Glomerular visceral epithelial cell (primary cell): Measurements from ENCODE around the gene TMC6.
"Not testable (repeated sequence)": the region's sequence is repeated elsewhere in the genome, so short reads cannot be mapped to it uniquely, and the experiment has no call there.

Experiments
- DNase-seq: peaks from one replicate; pipeline ENCODE4 v3.0.0-alpha.2; 2016; ENCODE audit errors: extremely low spot score

Gene TMC6

GRCh38 chr17:78124081-78124835 is 4.3 kb downstream of the TMC6 start:
- DNase-seq: no peak

DNA sequence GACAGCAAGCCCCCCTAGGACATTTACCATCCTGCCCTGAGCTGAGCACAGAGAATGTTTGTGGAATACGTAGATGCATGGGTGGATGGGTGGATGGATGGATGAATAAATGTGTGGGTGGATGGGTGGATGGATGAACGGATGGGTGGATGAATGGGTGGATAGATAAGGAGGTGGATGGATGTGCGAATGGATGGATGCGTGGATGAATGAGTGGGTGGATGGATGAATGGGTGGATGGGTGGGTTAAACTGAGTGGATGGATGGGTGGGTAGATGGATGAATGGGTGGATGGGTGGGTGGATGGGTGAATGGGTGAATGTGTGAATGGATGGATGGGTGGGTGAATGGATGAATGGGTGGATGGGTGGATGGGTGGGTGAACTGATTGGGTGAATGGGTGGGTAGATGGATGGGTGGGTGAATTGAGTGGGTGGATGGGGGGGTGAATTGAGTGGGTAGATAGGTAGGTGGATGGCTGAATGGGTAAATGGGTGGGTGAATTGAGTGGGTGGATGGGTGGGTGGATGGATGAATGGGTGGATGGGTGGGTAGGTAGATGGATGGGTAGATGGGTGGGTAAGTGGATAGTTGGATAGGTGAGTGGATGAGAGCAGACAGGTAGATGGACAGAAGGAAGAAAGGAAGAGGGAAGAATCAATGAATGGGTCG is 5.2 kb downstream of the TMC6 start:
- no peak for DNase-seq

DNA sequence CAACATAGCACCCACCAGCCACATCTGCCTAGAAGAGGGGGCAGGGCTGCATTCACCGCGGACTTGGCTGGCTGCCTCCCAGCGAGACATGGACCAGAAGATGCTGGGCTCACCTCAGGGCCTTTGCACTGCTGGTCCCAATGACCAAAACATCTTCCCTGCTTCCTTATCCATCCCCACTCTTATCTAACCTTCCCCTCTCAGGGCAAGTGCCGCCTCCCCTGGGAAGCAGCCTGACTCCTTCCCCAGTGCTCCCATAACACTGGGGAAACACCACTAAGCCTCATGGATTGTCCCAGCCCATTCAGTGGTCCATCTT is 5.7 kb downstream of the TMC6 start:
- no peak for DNase-seq

DNA sequence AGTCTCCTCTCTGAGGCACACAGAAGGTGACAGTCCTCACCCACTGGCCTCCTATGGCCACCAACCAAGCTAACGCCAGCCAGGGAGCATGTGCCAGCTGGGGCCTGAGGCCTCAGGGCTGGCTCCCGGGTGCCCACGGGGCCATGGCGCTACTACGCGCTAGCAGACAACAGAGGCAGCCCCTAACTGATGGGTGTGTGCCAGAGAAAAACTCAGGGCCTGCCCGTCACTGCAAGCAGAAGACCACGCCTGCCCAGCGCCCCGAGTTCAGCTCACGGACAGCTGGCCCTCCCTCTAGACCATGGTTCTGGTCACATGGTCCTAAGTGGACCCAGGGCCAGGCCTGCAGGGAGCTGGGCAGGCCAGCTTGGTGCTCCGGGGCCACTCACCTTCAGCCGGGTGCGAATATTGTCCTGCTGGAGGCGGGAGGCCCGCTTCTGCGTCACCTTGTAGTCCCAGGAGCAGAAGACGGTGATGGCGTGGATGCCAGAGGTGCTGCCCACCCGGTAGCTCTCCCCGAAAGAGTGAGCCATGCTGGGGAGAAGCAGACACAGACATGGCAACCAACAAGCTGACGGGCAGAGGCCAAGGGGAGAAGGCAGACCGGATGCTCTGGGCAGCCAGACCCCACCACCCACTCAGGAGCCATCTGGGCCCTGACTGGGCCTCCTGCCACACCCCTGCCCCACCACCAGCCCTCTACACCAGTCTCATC is 6.2 kb downstream of the TMC6 start:
- DNase-seq: no peak

DNA sequence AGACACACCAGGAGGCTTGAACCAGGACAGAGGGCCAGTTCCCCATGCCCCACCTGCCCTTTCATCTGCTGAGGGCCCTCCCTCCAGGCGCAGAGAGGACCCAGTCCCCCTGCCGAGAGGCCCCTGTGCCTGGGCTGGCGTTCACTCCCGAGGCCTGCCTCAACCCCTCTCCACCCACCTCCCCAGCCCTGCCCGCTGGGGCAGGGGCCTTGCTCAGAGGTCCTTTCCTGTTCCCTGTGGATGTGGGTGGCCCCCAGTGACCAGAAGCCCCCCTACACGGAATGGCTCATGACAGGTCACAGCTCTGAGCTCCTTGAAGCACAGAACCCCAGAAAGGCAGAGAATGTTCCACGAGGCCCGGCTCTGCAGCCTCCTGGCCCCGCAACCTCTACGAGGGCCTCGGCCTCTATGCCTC is 6.7 kb downstream of the TMC6 start:
- DNase-seq: no peak

- no peak for DNase-seq
These were observed 7.4 kb downstream of the TMC6 start for GRCh38 chr17:78120971-78121800.

DNA sequence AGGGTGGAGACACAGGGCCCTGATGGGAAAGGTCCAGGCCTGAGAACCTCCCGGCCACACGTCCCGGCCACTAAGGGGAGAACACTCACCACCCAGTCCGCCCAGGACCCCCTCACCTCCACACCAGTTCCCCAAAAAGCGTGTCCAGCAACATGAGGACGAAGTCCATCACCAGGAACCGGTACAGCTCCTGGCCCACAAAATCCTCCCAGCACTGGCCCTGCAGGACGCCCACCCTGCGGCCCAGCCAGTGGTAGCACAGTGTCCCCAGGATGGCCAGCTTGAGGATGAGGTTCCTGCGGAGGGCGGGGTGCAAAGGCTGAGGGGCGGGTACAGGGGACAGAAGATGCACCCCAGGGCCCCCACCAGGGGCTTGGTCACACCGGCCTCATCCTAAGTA is 8.0 kb downstream of the TMC6 start:
- DNase-seq: no peak

GRCh38 chr17:78118801-78119241 is 9.7 kb downstream of the TMC6 start:
- no peak for DNase-seq

DNA sequence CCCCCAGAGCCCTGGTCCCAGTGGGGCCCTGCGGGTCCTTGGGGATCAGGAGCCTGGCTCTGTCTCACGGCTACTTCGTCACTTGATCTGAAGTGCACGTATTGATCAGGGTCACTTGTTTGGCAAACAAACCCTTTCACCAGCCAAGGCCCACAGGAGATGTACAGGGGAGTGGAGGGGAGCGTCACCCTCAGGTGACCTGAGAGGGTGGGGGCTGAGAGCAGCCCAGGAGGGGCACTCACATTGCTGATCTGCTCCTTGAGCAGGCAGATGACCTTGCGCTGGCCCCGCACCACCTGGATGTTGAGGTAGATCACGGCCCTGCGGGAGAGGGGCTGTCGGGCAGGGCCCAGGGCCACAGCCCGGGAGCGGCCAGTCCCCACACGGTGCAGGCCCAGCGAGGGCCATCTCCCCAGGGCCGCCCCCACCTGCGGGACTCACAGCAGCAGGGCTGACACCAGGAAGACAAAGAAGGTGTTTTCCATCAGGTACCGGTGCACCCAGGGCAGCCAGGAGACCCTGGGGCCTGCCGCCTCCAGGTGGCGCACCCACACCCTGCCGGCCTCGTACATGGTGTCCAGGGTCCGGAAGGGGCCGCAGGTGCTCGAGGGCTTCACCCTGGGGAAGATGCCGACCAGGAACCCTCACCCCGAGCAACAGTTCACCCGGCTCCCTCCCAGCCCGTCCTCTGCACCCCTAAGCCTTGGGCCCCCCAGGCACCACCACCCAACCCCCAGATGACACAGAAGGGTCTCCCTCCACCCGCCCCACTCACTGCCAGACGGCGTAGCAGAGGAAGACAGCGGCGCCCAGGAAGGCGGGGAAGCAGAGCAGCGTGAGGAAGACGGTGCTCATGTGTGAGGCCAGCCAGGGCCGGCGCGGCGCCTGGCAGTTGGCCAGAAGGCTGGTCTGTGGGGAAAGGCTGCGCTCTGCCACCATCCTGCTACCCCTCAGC is 11.3 kb downstream of the TMC6 start:
- DNase-seq: no peak

DNA sequence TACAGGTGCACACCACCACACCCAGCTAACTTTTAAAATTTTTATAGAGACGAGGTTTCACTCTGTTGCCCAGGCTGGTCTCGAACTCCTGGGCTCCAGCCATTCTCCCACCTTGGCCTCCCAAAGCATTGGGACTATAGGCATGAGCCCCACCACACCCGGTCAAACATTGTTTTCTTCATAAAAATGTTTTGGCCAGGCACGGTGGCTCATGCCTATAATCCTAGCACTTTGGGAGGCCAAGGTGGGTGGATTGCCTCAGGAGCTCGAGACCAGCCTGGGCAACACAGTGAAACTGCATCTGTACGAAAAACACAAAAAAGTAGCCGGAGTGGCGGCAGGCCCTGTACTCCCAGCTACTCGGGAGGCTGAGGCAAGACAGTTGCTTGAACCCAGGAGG is 12.1 kb downstream of the TMC6 start:
- no peak for DNase-seq

DNA sequence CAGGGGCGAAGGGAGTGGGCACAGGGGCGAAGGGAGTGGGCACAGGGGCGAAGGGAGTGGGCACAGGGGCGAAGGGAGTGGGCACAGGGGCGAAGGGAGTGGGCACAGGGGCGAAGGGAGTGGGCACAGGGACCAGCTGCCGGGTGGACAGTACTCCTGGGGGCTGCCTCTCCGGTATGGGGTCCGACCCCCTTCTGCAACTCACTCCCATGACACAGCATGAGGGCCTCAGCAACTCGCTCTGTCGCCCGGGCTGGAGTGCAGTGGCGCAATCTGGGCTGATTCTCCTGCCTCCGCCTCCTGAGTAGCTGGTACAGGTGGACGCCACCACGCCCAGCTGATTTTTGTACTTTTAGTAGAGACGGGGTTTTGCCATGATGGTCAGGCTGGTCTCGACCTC is 12.8 kb downstream of the TMC6 start:
- not testable (repeated sequence) for DNase-seq

DNA sequence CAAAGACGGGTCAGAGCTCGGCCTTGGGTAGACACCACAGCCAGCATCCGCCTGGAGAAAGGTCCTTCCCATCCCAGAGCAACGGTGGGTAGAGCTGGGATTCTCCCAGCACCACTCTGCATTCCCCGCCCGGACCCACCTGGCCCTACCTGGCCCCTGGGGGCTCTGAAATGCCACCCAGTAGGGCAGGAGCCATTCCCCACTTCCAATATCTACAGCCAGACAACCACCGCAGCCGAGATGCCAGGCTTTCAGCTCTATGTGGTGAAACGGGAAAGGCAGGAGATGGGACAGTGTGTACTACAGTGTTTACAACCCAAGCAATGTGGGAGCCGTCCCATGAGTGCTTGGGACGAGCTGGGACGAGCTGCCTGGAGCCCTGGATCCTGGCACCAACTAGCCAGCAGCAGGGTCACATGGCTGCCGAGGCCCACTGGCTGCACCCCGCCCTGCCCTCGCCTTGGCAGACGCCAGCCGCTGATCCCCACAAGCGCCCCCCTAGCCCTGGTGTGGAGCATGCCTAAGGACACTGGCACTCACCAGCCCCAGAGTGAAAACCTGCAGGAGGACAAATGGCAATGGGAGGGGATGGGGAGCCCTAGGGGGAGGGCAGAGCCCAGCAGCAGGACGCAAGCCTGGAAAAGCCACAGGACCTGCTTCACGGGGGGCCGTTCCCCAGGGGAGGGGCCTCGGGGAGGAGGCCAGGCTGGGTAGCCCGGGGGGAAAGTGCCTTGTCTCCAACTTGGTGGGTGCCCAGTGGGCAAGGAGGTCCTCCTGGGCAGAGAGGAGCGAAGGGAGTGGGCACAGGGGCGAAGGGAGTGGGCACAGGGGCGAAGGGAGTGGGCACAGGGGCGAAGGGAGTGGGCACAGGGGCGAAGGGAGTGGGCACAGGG is 13.5 kb downstream of the TMC6 start:
- DNase-seq: no peak

- no peak for DNase-seq
These were observed 14.5 kb downstream of the TMC6 start for GRCh38 chr17:78113804-78114785.

DNA sequence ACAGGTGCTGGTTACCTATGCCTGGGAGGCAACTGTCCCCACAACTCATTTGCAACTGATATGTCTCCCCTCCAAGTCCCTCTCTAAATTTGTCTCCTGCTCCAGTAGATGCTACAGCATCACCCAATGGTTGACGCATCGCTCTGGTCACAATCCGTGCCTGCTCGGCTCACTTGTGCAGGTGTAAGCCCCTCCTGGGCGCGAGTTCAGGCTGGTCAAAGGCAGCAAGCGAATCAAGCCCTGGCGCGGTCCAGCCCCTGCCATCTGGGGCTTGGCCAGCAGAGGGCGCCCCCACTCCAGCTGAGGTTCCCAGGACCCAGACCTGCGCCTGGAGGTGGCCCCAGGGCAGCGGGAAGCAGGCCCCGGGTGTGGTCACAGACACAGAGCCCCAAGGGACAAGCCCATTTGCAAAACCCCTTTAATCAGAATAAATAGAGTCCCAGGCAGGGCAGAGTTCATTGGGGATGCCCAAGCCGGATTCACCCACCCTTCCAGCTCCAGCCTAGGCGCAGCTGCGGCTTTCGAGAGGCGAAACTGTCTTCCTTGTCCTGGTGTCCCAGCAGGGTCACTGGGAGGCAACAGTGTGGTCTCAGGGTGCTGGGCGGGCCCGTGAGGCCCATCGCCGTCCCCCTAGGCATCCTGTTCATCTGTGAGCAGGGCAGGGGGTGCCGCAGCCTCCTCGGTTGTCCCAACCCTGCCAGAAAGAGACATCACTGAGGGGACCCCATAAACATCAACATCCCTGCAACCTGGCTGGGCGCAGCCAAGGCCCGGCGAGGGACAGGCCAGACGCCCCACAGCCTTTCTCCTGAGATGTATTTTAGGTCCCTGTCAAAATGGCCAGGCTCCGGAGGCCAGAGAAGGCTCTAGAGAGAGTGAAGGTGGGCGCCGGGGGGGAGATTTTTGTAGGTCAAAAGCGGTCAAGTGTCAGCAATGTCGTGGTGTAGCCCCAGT is 15.8 kb downstream of the TMC6 start:
- peak; percentile 74 for DNase-seq

DNA sequence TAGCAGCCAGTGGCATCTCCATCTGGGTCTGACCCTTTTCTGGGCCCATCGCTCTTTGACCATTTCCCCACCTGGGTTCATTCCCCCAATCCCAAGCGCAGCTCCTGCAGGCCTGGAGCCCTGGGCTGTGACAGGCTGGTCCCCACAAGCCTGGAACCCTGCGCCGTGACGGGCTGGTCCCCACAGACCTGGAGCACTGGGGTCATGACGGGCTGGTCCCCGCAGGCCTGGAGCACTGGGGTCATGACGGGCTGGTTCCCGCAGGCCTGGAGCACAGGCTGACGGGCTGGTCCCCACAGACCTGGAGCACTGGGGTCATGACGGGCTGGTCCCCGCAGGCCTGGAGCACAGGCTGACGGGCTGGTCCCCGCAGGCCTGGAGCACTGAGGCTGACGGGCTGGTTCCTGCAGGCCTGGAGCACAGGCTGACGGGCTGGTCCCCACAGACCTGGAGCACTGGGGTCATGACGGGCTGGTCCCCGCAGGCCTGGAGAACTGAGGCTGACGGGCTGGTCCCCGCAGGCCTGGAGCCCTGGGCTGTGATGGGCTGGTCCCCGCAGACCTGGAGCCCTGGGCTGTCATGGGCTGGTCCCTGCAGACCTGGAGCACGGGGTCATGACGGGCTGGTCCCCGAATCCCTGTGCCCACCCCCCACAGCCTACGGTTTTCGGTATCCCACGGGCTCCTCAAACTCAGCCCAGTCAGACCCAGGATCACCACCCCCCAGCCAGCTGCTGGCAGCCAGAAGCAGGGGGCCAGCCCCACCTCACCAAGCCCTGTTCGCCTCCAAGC is 16.6 kb downstream of the TMC6 start:
- no peak for DNase-seq

DNA sequence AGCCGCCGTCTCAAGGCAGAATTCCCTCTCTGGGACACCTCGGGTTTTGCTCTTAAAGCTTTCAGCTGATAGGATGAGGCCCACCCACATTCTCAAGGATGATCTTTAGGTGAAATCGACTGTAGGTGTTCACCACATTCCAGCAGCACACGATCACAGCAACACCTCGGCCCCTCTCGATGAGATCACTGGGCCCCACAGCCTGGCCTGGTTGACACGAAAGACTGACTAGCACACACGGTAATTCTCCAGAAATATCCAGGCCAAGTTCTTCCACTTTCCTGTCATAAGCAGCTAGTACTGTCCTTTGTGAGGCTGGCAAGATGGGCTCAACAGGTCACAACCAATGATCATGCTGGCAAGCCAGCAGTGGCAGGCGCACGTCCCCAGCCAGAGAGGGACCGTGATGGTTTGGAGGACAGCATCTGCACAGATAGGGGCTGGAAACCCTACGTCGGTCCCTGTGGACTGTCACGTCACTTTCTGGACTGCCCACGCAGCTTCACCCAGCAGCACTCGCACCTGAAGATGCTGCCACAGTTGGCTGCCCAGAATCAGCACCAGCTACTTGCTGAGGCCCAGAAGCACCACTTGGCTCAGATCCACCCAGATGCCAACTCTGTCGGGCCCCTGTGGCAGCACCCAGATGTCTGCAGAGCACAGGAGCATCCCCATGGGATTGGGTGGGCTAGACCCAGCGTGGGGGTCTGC is 17.4 kb downstream of the TMC6 start:
- DNase-seq: no peak
